ENCODE data around the gene YJU2.
"Not testable (repeated sequence)": the region's sequence is repeated elsewhere in the genome, so short reads cannot be mapped to it uniquely, and the experiment has no call there.

DNA sequence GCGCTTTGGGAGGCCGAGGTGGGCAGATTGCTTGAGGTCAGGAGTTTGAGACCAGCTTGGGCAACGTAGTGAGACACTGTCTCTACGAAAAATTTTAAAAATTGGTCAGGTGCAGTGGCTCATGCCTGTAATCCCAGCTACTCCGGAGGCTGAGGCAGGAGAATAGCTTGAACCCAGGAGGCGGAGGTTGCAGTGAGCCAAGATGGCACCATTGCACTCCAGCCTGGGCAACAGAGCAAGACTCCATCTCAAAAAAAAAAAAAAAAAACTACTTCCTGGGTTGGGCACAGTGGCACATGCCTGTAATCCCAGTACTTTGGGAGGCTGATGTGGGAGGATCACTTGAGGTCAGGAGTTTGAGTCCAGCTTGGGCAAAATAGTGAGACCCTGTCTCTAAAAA lies 15.4 kb upstream of the YJU2 start:
- TF ChIP-seq CTCF (IDR thresholded peaks at IDR 0.05; ENCODE audit: low read depth, low read length, poor library complexity, severe bottlenecking); EZH2phosphoT487 (IDR thresholded peaks at IDR 0.05; ENCODE audit: borderline replicate concordance, low read length): not testable (repeated sequence)

Data from DOHH2 (cell line).